Measurements from ENCODE around the gene KHDC1.
A peak's percentile ranks its signal among the peaks of the same experiment; 100 is the strongest.
"Not testable (repeated sequence)": the region's sequence is repeated elsewhere in the genome, so short reads cannot be mapped to it uniquely, and the experiment has no call there.

KHDC1 gene

DNA sequence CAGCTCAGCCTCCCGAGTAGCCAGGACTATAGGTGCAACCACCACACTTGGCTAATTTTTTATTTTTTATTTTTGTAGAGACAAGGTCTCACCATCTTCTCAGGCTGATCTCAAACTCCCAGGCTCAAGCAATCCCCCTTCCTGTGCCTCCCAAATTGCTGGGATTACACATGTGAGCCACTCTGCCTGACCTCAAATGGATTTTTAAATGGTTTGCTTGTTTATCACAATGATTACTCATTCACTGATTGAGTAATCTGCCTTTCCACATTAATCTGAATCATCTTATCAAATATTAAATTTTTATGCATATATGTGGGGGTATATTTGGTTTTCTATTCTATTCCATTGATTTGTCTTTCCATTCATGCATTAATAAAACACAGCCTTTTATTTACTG lies 28.3 kb downstream of the KHDC1 start:
- Histone ChIP-seq H3K4me1 (ENCODE audit: insufficient read depth, poor library complexity, severe bottlenecking) (peaks cover 27% of the 10 kb centered on the region), H3K36me3 (ENCODE audit: low read depth) (no peaks in the 10 kb centered on the region), H3K4me3 (ENCODE audit: severe bottlenecking) (no peak overlapping the region), H3K27me3 (ENCODE audit: insufficient read depth, poor library complexity, severe bottlenecking) (no peaks in the 10 kb centered on the region), H3K9me3 (ENCODE audit: severe bottlenecking) (no peaks in the 10 kb centered on the region), H3K27ac (ENCODE audit: poor library complexity, severe bottlenecking) (peak overlapping the region; percentile 87)
- TF ChIP-seq, protein P1, sequence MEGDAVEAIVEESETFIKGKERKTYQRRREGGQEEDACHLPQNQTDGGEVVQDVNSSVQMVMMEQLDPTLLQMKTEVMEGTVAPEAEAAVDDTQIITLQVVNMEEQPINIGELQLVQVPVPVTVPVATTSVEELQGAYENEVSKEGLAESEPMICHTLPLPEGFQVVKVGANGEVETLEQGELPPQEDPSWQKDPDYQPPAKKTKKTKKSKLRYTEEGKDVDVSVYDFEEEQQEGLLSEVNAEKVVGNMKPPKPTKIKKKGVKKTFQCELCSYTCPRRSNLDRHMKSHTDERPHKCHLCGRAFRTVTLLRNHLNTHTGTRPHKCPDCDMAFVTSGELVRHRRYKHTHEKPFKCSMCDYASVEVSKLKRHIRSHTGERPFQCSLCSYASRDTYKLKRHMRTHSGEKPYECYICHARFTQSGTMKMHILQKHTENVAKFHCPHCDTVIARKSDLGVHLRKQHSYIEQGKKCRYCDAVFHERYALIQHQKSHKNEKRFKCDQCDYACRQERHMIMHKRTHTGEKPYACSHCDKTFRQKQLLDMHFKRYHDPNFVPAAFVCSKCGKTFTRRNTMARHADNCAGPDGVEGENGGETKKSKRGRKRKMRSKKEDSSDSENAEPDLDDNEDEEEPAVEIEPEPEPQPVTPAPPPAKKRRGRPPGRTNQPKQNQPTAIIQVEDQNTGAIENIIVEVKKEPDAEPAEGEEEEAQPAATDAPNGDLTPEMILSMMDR (IDR thresholded peaks at IDR 0.05; ENCODE audit: poor library complexity, severe bottlenecking): no peak
- ATAC-seq (ENCODE audit: low read depth) (peak; percentile 76), DNase-seq (ENCODE audit: low spot score) (no peak)

DNA sequence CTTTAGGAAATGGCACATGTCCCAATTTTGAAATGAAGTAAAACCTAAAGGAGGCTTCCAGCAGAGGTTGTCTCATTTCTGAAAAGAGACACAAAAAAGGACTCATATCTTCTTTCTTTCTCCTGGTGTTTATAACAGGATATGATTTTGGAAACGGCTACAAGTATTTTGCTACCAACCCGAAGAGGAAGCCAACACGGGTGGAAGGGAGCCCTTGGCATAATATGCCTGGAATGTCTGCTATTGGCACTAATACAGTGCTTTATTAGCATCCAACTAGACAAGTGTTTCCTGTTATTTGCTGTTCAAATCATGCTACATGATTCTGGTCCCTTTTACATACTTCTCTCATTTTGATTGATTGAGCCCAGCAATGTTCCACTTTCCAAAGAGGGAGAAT lies 29.0 kb downstream of the KHDC1 start:
- Histone ChIP-seq H3K27ac (ENCODE audit: poor library complexity, severe bottlenecking) (peak overlapping the region; percentile 87), H3K4me1 (ENCODE audit: insufficient read depth, poor library complexity, severe bottlenecking) (peaks cover 27% of the 10 kb centered on the region)
- not testable (repeated sequence) for H3K9me3 ChIP-seq (ENCODE audit: severe bottlenecking); DNase-seq (ENCODE audit: low spot score); H3K27me3 ChIP-seq (ENCODE audit: insufficient read depth, poor library complexity, severe bottlenecking); H3K4me3 ChIP-seq (ENCODE audit: severe bottlenecking); H3K36me3 ChIP-seq (ENCODE audit: low read depth)
- ATAC-seq (ENCODE audit: low read depth): 0 out of 3 replicates have a peak, but pooled peaks have one; percentile 13

DNA sequence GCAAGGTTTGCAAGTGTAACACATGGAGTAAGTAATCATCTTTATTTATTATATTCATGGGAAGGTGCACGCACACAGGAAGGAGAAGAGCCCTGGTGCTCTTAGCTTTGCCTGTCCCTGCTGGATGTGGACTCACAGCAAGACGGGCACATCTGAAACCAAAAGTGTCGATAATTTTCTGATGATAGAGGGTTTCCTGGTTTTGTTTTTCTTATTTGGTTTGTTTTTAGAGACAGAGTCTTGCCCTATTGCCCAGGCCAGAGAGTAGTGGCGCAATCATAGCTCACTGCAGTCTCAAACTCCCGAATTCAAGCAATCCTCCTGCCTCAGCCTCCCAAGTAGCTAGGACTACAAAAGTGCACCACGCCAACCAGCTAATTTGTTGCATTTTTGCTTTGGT lies 29.9 kb downstream of the KHDC1 start:
- Histone ChIP-seq H3K4me3 (ENCODE audit: severe bottlenecking) (no peak overlapping the region), H3K27me3 (ENCODE audit: insufficient read depth, poor library complexity, severe bottlenecking) (no peaks in the 10 kb centered on the region), H3K27ac (ENCODE audit: poor library complexity, severe bottlenecking) (no peak overlapping the region), H3K36me3 (ENCODE audit: low read depth) (no peaks in the 10 kb centered on the region), H3K9me3 (ENCODE audit: severe bottlenecking) (no peaks in the 10 kb centered on the region), H3K4me1 (ENCODE audit: insufficient read depth, poor library complexity, severe bottlenecking) (peaks cover 27% of the 10 kb centered on the region)
- TF ChIP-seq, protein P1 (IDR thresholded peaks at IDR 0.05; ENCODE audit: poor library complexity, severe bottlenecking): no peak
- ATAC-seq (ENCODE audit: low read depth): no peak
- no peak for DNase-seq (ENCODE audit: low spot score)

DNA sequence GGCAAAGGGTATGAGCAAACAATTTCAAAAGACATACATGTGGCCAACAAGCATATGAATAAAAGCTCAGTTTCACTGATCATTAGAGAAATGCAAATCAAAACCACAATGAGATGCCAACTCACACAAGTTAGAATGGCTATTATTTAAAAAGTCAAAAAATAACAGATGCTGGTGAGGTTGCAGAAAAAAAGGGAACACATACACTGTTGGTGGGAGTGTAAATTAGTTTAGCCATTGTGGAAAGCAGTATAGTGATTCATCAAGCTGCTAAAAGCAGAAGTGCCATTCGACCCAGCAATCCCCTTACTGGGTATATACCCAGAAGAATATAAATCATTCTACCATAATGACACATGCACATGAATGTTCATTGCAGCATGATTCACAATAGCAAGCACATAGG lies 31.0 kb downstream of the KHDC1 start:
- TF ChIP-seq, protein P1 (IDR thresholded peaks at IDR 0.05; ENCODE audit: poor library complexity, severe bottlenecking): no peak
- Histone ChIP-seq H3K4me1 (ENCODE audit: insufficient read depth, poor library complexity, severe bottlenecking) (peaks cover 26% of the 10 kb centered on the region), H3K27me3 (ENCODE audit: insufficient read depth, poor library complexity, severe bottlenecking) (no peaks in the 10 kb centered on the region), H3K27ac (ENCODE audit: poor library complexity, severe bottlenecking) (no peak overlapping the region), H3K36me3 (ENCODE audit: low read depth) (no peaks in the 10 kb centered on the region), H3K4me3 (ENCODE audit: severe bottlenecking) (no peak overlapping the region), H3K9me3 (ENCODE audit: severe bottlenecking) (no peaks in the 10 kb centered on the region)
- DNase-seq (ENCODE audit: low spot score): no peak
- ATAC-seq (ENCODE audit: low read depth): no peak; the same call in 2 of the 3 replicates

DNA sequence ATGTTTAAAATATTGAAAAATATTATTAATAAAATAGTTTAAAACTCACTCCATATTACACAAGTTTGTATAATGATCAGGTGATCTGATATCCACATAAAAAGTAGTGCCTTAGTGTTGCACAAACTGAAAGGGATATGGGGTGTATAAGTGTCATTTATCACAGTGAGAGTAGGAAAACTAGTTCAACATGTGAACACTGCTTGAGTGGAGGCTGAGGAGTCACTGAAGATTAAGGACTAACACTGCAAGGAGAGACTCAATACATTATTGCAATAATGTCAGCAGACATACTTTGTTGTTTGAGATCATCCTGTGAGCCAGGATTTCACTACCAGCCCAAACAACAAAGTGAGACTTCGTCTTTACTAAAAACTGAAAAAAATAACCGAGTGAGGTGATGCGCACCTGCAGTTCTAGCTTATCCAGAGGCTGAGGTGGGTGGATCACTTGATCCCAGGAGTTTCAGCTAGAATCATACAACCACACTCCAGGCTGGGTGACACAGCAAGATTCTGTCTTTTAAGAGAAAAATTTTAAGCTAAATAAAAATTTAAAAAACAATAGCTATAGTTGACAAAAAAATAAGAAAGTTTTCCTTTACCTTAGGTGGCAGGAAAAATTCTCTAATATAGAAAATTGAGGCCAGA lies 35.3 kb downstream of the KHDC1 start:
- Histone ChIP-seq H3K27ac (ENCODE audit: poor library complexity, severe bottlenecking) (no peak overlapping the region), H3K4me1 (ENCODE audit: insufficient read depth, poor library complexity, severe bottlenecking) (no peaks in the 10 kb centered on the region), H3K27me3 (ENCODE audit: insufficient read depth, poor library complexity, severe bottlenecking) (no peaks in the 10 kb centered on the region), H3K36me3 (ENCODE audit: low read depth) (no peaks in the 10 kb centered on the region), H3K9me3 (ENCODE audit: severe bottlenecking) (no peaks in the 10 kb centered on the region), H3K4me3 (ENCODE audit: severe bottlenecking) (no peak overlapping the region)
- no peak for DNase-seq (ENCODE audit: low spot score)
- TF ChIP-seq, protein P1 (IDR thresholded peaks at IDR 0.05; ENCODE audit: poor library complexity, severe bottlenecking): no peak
- no peak for ATAC-seq (ENCODE audit: low read depth)
